ENCODE results near the gene RPL3. TPM values are rescaled to one million over a fixed set of nuclear protein-coding genes. Genes with fewer than 3 reads are reported as not detected.
"Not testable (repeated sequence)": the region's sequence is repeated elsewhere in the genome, so short reads cannot be mapped to it uniquely, and the experiment has no call there.

Gene RPL3
- polyA plus RNA-seq, 1 experiment: 4,772 TPM

DNA sequence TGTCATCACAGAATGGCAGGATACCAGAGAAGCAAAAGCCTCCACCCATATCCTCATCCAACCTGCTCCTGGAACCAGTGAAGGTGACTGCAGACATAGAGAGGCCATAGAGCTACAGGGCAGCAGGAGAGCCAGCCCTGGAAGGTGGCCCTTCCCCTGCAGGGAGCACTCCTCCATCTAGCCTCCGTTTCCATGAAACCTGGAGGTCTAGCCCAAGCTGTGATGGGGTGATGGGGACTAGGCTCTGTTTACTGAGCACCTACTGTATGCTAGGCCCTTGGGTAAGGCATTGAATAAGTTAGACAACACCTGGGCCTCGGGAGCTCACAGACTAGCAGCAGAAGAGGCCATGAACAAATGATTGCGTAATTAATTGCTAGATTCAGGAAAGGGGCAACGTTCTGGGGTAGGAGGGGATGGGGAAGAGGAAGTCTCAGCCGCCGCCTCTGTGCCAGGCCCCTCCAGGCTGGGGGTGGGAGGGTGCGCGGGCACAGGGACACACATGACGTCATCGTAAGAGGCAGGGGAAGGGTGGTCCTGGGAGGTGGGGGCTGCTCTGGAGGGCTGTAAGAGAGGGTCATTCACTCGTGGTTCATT lies 29.6 kb upstream of the RPL3 start:
- no peak for DNase-seq (ENCODE audit: low read depth)
- Histone ChIP-seq H3K27me3 (ENCODE audit: control insufficient read depth, insufficient read depth, low read length) (no peaks in the 10 kb centered on the region), H3K4me3 (ENCODE audit: low read depth, low read length) (peak overlapping the region; percentile 78), H3K36me3 (ENCODE audit: control insufficient read depth, insufficient read depth, low read length) (no peaks in the 10 kb centered on the region)
- ChIA-PET CTCF (interaction anchor here (0.6 to 1.4 kb wide), 8 partner anchors 9 to 180 kb away, joined by 3 to 4 read pairs (median 3); no protein-coding TSS in a partner anchor), POLR2A (no interaction called here)
- TF ChIP-seq, protein P1, sequence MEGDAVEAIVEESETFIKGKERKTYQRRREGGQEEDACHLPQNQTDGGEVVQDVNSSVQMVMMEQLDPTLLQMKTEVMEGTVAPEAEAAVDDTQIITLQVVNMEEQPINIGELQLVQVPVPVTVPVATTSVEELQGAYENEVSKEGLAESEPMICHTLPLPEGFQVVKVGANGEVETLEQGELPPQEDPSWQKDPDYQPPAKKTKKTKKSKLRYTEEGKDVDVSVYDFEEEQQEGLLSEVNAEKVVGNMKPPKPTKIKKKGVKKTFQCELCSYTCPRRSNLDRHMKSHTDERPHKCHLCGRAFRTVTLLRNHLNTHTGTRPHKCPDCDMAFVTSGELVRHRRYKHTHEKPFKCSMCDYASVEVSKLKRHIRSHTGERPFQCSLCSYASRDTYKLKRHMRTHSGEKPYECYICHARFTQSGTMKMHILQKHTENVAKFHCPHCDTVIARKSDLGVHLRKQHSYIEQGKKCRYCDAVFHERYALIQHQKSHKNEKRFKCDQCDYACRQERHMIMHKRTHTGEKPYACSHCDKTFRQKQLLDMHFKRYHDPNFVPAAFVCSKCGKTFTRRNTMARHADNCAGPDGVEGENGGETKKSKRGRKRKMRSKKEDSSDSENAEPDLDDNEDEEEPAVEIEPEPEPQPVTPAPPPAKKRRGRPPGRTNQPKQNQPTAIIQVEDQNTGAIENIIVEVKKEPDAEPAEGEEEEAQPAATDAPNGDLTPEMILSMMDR (IDR thresholded peaks at IDR 0.05; ENCODE audit: insufficient read depth, low read depth, low read length): no peak

DNA sequence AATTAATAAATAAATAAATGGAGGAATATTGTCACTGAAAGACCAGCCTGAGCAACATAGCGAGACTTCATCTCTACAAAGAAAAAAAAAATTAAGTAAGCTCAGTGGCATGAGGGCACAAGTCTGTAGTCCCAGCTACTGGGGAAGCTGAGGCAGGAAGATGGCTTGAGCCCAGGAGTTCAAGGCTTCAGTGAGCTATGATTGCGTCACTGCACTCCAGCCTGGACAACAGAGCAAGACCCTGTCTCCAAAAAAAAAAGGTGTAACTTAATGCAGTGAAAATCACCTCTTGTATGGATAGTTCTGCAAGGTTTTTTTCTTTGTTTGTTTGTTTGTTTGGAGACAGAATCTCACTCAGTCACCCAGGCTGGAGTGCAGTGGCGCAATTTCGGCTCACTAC lies 25.8 kb upstream of the RPL3 start:
- no peaks in the 10 kb centered on the region for H3K27me3 ChIP-seq (ENCODE audit: control insufficient read depth, insufficient read depth, low read length)
- POLR2A ChIA-PET: no interaction called here
- H3K4me3 ChIP-seq (ENCODE audit: low read depth, low read length): no peak overlapping the region
- TF ChIP-seq, protein P1 (IDR thresholded peaks at IDR 0.05; ENCODE audit: insufficient read depth, low read depth, low read length): no peak
- no peak for DNase-seq (ENCODE audit: low read depth)
- H3K36me3 ChIP-seq (ENCODE audit: control insufficient read depth, insufficient read depth, low read length): no peaks in the 10 kb centered on the region
- CTCF ChIA-PET: interaction anchor here (0.6 to 1.7 kb wide), 2 partner anchors 13 to 136 kb away, joined by 3 to 8 read pairs; no protein-coding TSS in a partner anchor

DNA sequence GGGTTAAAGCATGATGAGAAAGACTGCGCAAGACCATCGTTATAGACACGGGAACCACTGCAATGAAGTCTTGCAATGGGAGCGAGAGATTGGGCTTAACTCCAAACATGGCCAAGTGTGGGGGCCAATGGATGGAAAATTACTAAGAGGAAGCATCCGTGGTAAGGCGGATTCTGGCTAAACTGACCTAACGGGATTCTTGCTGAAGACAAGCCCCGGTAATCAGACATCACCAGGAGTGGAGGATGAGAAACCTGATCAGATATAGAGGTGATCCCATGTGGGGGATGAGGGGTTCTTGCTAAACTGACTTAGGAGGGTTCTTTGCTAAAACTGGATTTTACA lies 24.6 kb upstream of the RPL3 start:
- TF ChIP-seq, protein P1 (IDR thresholded peaks at IDR 0.05; ENCODE audit: insufficient read depth, low read depth, low read length): no peak
- ChIA-PET CTCF (interaction anchor here (0.7 to 3.7 kb wide), 30 partner anchors 7 to 188 kb away, joined by 3 to 36 read pairs (median 4); partner anchors contain the start of gene ATF4), POLR2A (interaction anchor here (1.0 to 1.2 kb wide), 2 partner anchors 24 to 176 kb away, joined by 4 to 5 read pairs; partner anchors contain the start of genes ATF4 and RPL3)
- no peak for DNase-seq (ENCODE audit: low read depth)
- Histone ChIP-seq H3K27me3 (ENCODE audit: control insufficient read depth, insufficient read depth, low read length) (no peaks in the 10 kb centered on the region), H3K4me3 (ENCODE audit: low read depth, low read length) (no peak overlapping the region), H3K36me3 (ENCODE audit: control insufficient read depth, insufficient read depth, low read length) (no peaks in the 10 kb centered on the region)

DNA sequence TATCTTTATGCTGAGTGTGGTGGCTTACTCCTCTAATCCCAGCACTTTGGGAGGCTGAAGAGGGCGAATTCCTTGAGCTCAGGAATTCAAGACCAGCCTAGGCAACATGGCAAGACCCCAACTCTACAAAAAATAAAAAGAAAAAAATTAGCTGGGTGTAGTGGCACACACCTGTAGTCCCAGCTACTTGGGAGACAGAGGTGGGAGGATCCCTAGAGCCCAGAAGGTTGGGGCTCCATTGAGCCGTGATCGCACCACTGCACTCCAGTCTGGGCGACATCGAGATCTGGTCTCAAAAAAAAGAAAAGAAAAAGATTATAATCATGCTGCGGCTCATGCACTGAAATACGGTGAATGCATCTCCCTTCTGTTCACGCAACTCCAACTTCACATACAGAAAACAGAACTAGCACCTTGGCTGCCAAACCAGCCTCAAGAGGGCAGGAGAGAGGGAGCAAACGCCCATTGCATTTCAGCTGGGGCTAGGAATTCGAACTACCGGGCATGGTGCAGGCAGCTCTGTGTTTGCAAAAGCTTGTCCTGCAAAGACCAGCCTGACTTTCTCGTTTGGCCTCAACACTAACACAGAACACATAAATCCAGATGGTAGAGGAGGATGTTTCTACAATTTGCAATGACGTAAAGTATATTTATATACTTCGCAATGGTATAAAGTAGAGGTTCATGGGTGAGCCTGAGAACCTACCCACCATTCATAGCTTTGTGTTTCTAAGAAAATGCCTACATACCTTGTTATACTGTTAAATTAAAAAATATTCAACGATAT lies 24.0 kb upstream of the RPL3 start:
- H3K27me3 ChIP-seq (ENCODE audit: control insufficient read depth, insufficient read depth, low read length): no peaks in the 10 kb centered on the region
- ChIA-PET POLR2A (interaction anchor here (0.6 to 1.2 kb wide), 3 partner anchors 24 to 176 kb away, joined by 4 to 5 read pairs (median 4); partner anchors contain the start of genes ATF4 and RPL3), CTCF (interaction anchor here (0.6 to 3.7 kb wide), 36 partner anchors 8 to 187 kb away, joined by 3 to 36 read pairs (median 4); partner anchors contain the start of gene ATF4)
- no peak overlapping the region for H3K4me3 ChIP-seq (ENCODE audit: low read depth, low read length)
- TF ChIP-seq, protein P1 (IDR thresholded peaks at IDR 0.05; ENCODE audit: insufficient read depth, low read depth, low read length): peak; percentile 93
- no peak for DNase-seq (ENCODE audit: low read depth)
- no peaks in the 10 kb centered on the region for H3K36me3 ChIP-seq (ENCODE audit: control insufficient read depth, insufficient read depth, low read length)

DNA sequence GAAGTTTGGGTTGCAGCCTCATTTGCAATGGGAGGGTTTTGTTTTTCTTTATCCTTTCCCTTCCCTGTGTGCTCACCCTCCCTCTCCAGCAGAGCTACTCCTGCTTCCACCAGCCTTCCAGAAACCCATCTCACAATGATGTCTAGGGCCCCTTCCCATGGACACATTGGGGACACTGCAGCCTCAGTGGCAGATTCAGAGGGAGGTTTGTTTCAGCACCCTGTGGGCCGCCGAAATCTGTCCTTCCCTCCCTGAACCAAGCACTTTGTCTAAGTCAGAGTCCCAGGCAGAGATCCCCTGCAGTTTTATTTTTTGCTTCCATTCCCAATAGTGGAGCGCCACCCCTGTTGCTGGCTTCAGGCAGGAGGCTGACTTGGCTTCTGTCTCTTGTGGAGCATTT lies 21.8 kb upstream of the RPL3 start:
- TF ChIP-seq, protein P1 (IDR thresholded peaks at IDR 0.05; ENCODE audit: insufficient read depth, low read depth, low read length): no peak
- DNase-seq (ENCODE audit: low read depth): no peak
- POLR2A ChIA-PET: no interaction called here
- CTCF ChIA-PET: interaction anchor here (1.4 to 3.7 kb wide), 3 partner anchors 10 to 188 kb away, joined by 3 to 22 read pairs (median 11); no protein-coding TSS in a partner anchor
- Histone ChIP-seq H3K27me3 (ENCODE audit: control insufficient read depth, insufficient read depth, low read length) (no peaks in the 10 kb centered on the region), H3K36me3 (ENCODE audit: control insufficient read depth, insufficient read depth, low read length) (no peaks in the 10 kb centered on the region), H3K4me3 (ENCODE audit: low read depth, low read length) (no peak overlapping the region)

DNA sequence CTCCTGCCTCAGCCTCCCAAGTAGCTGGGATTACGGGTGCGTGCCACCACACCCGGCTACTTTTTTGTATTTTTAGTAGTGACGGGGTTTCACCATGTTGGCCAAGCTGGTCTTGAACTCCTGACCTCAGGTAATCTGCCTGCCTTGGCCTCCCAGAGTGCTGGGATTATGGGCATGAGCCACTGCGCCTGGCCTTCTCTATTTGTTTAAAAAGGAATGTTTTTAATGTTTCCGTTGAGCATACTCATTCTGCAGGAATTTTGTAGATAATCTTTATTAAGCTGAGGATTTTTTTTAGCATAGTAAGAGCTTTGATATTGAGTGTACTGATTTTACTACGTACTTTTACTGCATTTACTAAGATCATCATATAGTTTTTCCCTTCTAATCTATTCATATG lies 20.4 kb upstream of the RPL3 start:
- not testable (repeated sequence) for H3K27me3 ChIP-seq (ENCODE audit: control insufficient read depth, insufficient read depth, low read length); H3K4me3 ChIP-seq (ENCODE audit: low read depth, low read length); H3K36me3 ChIP-seq (ENCODE audit: control insufficient read depth, insufficient read depth, low read length); DNase-seq (ENCODE audit: low read depth)
- POLR2A ChIA-PET: interaction anchor here (0.6 to 1.0 kb wide), 3 partner anchors 20 to 187 kb away, joined by 3 to 11 read pairs (median 5); no protein-coding TSS in a partner anchor
- CTCF ChIA-PET: interaction anchor here (0.6 to 2.4 kb wide), 6 partner anchors 9 to 1481 kb away, joined by 3 to 10 read pairs (median 4); partner anchors contain the start of gene RPL3
